Stimulated activated naive CD4-positive, alpha-beta T cell (primary cell): ENCODE results near the gene ALK.
"Not testable (repeated sequence)": the region's sequence is repeated elsewhere in the genome, so short reads cannot be mapped to it uniquely, and the experiment has no call there.

Source experiments
- DNase-seq, 6 experiments: peaks; one replicate each; lab custom pipeline; 2025; lab: John Stamatoyannopoulos, UW

ALK gene

DNA sequence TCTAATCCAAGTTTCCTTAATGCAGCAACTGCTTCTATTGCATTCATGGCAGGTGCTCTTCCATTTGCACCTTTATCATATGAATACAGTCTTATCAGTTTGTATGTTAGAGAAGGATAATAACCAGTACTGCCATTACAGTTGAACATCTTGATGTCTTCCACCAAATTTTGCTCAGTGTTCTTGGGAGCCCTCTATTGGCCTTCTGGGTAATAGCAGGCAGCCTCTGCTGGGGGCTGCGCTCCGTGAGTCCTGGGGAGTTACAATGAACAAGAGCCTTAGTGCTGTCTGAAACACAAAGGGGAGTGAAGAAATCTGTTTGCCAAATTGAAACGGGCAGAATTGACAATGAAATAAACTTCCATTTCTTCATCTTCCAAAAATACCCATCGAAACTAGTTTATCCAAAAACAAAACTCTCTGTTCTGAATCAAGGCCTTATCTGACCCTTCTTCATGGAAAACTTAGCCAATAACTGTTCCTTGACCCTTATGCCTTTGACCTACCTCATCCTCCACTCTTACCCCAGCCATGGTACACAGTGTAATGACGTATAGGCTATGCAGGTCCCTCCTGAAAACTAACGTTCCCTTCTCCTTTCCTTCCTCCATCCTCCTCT is 79.9 kb downstream of the ALK start:
- DNase-seq: peak in 1 of 6 experiments; percentile 11

DNA sequence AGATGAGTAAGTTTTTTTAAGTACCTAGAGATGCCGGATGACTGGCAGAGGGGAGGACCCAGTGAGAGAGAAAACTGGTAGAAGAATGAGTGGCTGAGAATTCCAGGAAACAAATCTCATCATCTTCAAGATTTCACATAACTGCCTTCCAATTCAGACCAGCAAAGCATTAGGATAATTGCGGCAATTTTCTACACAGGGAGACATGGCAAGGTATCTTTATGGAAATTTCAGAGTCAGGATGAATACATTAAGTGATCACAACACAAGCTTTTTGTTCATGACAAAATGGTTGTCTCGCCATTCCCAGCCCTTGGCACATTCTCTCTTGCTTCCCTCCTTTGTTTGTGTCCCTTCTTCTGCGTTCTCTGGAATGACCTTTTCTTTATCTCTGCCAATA is 82.1 kb downstream of the ALK start:
- no peak for DNase-seq

DNA sequence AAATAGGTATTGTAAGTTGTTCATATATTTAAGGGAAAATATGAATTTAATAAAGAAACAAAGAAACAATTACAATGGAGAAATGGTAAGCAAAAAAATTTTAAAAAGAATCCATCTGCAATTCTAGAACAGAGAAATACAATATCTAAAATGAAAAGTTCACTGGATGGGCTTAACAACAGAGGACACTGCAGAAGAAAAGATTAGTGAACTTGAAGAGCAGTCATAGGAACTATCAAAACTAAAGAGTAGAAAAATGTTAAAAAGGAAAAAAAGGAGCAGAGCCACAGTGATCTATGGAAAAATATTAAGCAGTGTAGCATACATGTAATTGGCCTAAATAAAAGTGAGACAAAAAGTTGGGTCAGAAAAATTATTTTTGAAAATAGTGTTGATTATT is 83.5 kb downstream of the ALK start:
- no peak for DNase-seq

DNA sequence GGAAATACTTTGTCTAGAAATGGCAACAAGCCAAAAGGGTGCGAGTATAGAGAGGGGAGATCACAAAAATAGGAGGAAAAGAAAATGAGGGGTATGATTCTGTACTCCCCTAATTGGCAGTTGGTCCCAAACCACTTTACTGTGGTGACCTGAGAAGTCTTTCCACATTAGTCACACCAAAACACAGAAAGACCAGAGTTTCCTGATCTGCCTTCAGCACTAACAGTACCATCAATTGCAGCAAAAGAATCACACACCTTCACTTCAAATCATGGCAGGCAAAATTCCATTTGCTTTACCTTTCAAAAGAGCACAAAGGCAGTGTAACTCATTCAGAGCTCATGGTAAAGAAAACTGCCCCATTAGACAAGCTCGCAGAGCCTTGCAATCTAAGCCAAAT is 86.8 kb downstream of the ALK start:
- DNase-seq: no peak

DNA sequence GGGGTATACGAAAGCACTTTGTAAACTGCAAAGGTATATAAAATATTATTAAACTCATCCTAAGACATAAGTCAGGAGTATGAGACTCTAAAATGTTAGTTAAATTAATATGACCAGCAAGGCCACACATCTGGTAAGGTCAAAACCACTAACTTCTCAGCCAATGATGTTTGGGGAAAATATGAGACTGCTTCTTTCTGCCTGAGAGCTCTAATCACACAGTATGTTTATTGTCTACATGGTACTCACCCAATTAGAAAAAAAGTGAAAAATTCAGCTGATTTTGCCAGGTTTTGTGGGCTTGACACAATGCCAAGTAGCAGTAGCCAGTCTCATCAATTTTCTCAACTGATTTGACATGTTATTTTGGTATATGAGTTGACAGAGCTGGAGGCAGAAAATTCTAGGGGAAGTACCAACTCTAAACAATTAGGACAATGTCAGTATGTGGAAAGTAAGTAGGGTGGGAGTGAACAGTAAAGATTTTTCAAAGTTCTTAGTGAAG is 87.3 kb downstream of the ALK start:
- no peak for DNase-seq

DNA sequence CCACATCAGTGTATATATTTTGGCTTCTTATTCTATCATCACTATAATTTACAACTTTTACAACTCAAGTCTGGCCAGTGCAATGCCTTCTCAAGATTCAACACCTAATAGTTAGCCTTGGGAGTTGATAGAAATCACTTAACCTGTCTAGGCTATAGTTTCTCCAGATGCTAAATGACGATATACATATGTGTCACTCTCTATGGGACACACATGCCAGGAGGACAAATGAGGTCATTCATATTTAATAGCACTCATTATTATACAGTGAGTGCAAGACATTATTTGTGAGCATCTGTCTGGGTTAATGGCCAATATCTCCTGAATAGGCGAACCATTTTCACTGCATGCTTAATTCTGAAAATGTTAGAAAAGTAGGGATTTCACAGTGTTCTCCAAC is 89.8 kb downstream of the ALK start:
- DNase-seq: no peak

DNA sequence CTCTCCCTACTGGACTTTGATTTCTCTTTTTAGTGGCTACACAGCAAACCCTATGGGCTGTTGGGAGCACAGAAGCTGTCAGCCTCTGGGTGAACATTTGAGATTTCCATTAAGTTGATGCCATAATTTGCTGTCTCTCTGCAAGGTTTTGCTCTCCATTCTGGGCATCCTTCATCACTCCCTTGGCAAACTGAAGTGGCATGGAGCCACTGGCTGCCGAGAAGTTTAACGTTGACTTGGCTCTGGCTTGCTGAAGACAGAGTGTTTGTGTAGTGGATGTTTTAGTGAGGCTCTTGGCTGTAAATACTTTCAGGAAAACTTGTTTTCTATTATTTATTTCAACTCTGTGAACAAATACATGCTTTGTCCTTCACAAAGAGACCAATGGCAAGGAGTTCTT is 91.5 kb downstream of the ALK start:
- DNase-seq: no peak

DNA sequence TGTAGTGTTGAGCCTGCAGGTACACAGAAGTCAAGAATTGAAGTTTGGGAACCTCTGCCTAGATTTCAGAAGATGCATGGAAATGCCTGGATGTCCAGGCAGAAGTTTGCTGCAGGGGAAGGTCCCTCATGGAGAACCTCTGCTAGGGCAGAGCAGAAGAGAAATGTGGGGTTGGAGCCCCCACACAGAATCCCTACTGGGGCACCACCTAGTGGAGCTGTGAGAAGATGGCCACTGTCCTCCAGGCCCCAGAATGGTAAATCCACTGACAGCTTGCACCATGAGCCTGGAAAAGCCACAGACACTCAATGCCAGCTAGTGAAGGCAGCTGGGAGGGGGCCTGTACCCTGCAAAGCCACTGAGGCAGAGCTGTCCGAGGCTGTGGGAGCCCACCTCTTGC is 97.2 kb downstream of the ALK start:
- not testable (repeated sequence) for DNase-seq

DNA sequence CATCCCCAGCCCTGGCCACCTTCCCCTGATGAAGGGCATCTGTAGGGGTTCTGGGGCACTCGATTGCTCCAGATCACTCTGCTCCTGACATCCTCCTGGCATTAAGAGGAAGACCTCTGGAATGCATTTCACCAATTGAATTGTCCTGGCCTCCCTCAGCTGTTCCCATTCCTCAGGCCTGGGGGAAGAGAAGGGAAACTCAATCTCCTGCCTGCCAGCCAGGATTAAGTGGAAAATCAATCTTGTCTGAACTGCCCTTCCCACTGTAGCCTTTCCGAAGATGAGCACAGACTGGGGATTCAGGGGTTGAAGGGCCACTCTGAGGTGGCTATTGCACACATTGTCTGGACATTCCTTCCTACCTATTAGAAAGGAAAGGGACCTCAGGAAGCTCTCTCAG is 99.8 kb downstream of the ALK start:
- DNase-seq: no peak

DNA sequence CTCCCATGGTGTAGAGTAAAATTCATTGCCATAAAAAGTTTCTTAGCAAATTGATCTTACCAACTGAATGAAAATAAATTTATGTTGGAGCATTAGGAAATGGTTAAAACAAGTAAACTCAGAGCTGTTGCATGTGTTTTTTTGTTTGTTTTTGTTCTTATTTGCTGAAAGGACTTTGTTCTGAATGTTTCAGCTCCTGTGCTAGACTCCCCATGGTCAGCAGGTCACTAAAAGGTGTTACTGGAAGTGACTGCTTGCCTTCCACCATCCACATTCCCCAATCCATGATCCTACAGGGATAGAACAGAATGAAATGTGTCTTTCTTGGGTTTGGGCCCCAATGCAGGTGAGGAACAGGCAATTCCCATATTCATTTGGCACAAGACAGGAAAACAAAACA is 101.8 kb downstream of the ALK start:
- no peak for DNase-seq

DNA sequence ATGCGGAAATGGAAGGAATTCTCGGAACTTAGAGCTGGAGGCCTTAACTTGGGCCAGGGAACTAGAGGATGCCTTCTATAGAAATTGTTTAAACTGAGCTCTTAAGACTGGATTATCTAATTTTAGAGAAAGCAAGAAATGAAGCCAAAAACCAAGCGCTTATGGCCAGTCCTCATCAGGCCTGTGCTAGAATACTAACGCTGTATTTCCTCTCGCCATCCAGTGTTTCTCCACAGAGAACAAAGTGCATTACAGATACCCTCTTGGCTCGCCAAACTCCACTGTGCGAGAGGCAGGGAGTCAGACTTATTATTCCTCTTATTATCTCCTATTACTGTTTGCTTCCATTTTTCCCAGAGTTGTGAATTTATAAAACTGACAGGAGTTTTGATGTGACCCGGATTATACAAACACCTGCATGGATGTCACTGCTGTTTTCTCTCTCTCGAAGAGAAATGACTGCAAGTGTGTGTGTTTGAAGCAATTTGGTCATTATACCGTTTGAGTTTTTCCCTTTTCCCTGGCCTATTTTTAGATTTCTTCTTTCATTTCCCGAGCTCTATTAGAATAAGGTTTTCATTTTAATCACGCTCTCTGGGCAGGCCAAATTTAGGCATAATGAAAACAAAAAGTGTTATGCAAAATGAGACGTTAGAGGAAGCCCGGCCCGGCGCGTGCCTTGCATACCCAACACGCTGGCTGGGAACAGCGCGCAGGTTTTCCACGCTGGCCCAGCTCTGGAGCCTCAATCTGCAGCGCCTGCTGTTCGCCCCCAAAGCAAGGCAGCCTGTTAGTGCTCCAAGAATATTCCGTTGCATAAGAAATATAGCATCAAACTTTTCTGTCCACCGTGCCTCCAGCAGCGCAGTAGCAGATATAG is 103.3 kb downstream of the ALK start:
- DNase-seq: no peak

DNA sequence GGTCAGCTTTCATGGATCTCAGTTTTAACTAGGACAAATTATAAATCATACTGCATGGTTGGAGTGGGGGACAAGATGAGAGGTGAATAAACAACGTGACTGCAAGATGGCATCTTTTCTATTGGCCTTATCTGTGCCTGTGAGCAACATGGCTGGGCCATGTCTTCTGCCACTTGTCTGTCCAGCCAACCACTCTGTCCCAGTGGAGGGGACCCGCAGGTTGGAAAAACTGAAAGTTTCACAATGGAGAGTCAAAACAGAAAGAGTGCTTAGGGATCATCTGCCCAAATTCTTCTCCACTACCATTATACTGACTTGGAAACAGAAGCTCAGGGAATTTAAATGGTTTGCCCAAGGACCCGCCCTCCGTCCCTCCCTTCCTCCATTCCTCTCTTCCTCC is 104.1 kb downstream of the ALK start:
- no peak for DNase-seq

DNA sequence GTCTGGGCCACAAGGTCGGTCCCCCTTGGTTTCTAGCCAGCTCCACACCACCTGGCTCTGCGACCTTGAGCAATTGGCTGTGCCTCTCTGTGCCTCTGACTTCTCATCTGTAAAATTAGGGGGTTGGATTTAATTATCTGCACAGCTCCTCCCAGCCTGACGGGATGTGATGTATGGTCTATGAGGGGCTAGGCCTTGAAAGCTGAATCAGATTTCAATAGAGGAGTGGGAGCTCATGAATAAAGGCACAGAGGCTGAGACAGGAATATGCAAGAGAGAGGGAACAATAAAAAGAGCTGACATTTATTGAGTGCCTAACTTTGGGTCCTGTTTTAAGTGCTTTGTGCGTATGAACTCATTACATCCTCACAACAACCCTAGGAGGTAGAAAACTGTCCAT is 104.7 kb downstream of the ALK start:
- no peak for DNase-seq

DNA sequence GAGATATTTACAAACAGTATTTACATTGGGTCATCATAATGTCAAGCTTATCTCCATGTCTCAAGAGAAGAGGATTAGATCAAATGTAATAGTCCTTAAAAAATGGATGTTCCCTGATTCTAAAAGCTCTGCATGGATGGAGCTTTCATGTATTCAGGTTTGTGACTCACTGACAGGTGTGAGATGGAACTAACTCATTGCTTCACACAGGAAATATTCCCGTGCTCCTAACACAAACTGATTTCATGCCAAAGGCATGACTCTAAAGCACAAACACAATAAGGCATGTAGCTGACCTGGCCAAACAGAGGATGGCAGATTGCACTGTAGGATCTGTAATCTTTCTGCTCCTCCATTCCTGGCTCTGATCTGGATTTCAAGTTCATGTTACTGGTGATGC is 110.0 kb downstream of the ALK start:
- no peak for DNase-seq

DNA sequence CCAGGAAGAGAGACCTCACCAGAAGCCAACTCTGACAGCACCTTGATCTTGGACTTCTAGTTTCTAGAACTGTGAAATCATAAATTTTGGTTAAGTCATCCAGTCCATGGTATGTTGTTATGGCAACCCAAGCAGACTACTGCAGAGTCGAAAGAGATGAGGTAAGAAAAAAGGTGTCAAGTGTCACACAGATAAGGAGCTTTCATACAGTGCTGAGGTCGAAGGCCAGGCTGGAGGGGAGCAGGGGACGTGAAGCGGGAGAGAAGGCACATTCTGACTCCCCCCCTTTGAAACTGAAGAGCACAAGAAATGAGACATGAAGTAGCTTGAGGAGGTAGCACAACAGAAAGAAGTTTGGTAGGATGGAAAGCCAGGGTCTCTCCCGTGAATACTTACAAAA is 110.4 kb downstream of the ALK start:
- no peak for DNase-seq

DNA sequence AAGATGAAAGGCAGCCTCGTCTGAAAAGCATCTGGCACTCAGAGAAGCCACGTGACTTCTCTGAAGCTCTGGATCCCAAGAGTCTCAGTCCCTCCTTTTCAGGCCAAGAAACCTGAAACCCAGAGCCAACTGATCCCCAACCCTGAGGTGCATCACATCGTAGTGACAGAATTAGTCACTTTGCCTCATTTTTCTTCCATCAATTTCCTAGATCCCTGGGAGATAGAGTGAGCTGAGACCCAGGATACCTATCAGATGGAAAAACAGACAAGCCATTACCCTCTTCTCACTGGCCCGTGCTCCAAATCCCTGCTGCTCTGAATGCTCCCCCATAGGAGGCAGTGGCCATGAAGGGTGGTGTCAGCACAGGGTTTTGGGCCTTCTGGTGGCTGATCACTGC is 113.1 kb downstream of the ALK start:
- no peak for DNase-seq

DNA sequence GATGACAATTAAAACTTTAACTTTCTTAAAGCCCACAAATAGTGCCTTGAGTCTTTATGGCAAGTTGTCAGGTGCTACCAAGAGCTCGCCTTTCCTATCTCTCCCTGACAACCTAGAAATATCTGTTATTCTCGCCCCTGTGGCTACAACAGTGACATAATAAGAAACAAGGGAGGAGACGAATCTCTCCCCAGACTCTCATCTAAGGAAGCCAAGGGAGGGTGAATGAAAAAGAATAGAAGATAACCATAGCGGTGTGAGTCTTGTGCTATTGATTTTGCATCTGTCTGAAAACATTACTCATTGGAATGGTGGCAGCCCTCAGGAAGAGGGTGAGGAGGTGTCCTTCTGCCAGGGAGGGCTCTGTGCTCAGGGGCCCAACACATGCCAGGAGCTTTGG is 114.3 kb downstream of the ALK start:
- no peak for DNase-seq

DNA sequence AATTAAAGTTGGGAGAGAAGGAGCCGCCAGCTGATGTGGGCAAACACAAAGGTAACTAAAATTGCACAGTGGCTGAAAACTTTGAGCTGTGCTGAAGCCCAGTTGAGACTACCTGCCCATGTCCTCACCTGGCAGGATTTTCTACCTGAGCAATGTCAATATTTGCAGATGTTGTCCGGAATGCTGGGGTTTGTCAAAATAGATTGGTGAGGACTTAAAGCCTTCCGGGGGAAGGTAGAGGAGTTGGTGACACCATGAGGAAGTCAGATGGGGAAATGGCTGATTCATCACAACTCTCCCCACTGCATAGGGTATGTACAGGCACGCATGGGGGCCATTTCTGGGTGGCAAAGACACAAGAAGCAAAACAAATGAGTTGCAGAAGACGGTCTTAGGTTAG is 114.9 kb downstream of the ALK start:
- no peak for DNase-seq

DNA sequence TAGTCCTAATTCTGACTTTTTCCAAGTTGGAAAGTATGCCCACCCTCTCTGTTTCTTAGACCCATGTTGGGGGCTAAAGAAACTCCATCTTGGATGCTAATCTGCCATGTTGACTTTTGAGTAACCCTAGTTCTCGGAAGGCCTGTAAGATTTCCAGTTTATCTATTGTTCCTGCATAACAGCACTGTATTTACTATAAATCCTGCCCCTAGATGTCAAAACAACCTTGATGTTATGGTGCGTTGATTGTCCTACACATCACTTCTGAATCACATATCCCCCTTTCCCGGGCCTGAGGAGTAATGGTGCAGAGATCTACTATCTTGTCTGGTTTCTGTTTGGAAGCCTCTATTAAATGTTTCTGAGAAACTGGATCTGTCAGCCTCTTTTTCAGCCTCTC is 116.7 kb downstream of the ALK start:
- no peak for DNase-seq

DNA sequence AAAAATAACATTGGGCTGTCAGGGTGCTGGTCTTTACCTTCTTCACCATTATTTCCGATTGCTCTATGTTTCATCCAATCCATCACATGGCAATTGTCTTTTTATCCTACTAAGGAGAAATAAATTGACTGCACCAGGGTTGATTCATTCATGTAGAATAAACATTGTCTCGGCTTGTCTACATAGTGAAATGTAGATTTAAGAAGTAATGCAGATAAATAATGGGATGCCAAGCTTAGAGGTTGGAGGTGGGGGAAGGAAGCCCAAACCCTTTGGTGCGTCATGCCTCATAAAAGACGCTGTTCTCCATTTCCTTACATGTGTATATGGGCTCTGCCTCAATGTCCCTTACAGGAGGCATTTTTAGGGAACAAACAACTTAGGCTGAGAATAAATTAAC is 117.8 kb downstream of the ALK start:
- DNase-seq: no peak

DNA sequence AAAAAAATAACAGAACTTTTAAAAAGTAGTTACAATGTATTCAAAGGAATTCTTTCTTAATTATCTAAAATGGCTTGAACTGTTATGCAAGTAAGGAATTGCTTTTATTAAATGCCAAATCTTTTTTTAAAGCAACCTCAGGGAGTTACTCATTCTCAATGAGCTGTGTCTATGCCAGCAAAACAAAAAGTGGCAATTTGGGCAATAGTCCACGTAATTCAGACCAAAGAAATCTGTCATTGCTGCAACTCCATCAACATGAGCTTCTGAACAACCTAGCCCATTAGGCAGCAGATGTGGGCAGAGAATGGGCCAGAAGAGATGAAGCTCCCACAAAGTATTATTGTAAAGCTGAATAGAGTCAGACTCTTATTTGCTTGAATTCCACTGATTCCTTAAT is 118.4 kb downstream of the ALK start:
- DNase-seq: no peak

DNA sequence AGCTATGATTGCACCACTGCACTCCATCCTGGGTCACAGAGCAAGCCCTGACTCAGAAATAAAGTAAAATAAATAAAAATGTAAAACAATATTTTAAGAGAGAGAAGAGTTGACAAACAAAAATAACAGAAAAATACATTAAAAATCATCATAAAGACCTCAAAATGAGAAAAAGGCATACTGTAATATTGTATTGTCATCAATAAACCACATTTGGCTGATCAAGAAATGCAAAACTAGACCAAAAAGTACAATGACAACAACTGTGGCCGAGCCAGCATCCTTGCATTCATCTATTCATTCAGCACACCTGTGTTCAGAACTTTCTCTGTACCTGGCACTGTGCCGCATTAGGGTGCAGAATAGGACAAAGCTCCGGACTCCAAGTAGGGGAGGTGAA is 121.8 kb downstream of the ALK start:
- no peak for DNase-seq

DNA sequence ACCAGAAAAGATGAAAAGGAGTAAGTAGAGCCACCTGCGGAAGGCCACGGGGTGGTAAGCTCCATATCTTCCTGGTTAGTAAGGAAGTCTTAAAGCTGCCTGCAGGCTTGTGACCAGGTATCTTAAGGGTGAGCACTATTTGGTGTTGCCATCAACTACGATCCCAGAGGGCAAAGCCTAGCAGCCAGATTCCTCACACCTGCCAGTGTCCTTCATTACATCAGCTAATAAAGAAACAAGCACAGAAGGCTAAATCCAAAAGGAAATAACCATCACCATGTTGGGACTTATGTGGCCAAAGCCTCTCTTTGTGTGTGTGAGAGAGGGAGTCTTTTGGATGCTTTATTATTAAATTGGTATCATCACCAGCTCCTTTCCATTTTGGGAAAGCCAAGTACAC is 123.5 kb downstream of the ALK start:
- DNase-seq: no peak

DNA sequence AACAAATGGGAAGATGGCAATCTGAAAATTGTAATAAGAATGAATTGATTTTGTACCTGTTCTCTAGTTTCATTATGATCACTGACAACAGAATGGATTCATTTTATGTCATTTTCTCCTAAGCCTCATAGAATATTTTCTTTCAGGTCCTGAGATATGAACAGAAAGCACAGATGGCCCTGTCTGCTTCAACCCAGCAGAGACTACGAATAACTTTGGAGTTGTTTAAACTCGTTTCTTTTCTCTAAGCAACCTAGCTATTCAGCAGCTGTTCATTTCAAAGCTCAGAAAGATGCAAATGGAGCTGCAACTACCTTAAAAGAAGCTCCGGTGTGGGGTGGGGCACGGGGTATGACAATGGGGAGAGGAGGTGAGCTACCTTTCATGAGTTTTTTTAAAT is 124.9 kb downstream of the ALK start:
- no peak for DNase-seq
